ENCODE data around the gene CTNNAL1.

The CTNNAL1 gene

GRCh38 chr9:109010746-109011145, 2.6 kb downstream of the CTNNAL1 start:
- no peaks in the 10 kb centered on the region for H4K20me1 ChIP-seq (ENCODE audit: insufficient read depth)
- H3K4me3 ChIP-seq (IDR thresholded peaks at IDR 0.05; ENCODE audit: insufficient read depth, low read depth, low read length), result no peak overlapping the region
- no peaks in the 10 kb centered on the region for H3K27me3 ChIP-seq (ENCODE audit: insufficient read depth, low read depth)
- no peak overlapping the region for H3K9ac ChIP-seq
- peaks cover 33% of the 10 kb centered on the region for H3K4me1 ChIP-seq (ENCODE audit: low read depth, poor library complexity, severe bottlenecking)
- peaks cover 29% of the 10 kb centered on the region; the same call in 1 of the 2 replicates for H3K79me2 ChIP-seq (ENCODE audit: insufficient read depth, low read depth)
- H3K27ac ChIP-seq, result no peak overlapping the region; the same call in 1 of the 2 replicates
- no peak overlapping the region for H2AFZ ChIP-seq (ENCODE audit: low read depth)
- no peak for TF ChIP-seq CTCF (conservative IDR thresholded peaks at IDR 0.05; ENCODE audit: low read depth, low read length)
- H3K4me2 ChIP-seq, result peak overlapping the region; percentile 75
- no peaks in the 10 kb centered on the region for H3K36me3 ChIP-seq (ENCODE audit: insufficient read depth)

GRCh38 chr9:109005678-109006077, 7.6 kb downstream of the CTNNAL1 start:
- Histone ChIP-seq H3K4me2 (no peak overlapping the region), H2AFZ (ENCODE audit: low read depth) (no peak overlapping the region), H3K4me3 (IDR thresholded peaks at IDR 0.05; ENCODE audit: insufficient read depth, low read depth, low read length) (no peak overlapping the region), H3K27ac (no peak overlapping the region), H3K36me3 (ENCODE audit: insufficient read depth) (no peaks in the 10 kb centered on the region), H4K20me1 (ENCODE audit: insufficient read depth) (no peaks in the 10 kb centered on the region), H3K27me3 (ENCODE audit: insufficient read depth, low read depth) (no peaks in the 10 kb centered on the region), H3K4me1 (ENCODE audit: low read depth, poor library complexity, severe bottlenecking) (peaks cover 15% of the 10 kb centered on the region), H3K79me2 (ENCODE audit: insufficient read depth, low read depth) (peaks cover 15% of the 10 kb centered on the region; the same call in 1 of the 2 replicates), H3K9ac (no peak overlapping the region)
- TF ChIP-seq CTCF (conservative IDR thresholded peaks at IDR 0.05; ENCODE audit: low read depth, low read length), result no peak

- TF ChIP-seq CTCF (conservative IDR thresholded peaks at IDR 0.05; ENCODE audit: low read depth, low read length), result no peak
- no peaks in the 10 kb centered on the region for H3K27me3 ChIP-seq (ENCODE audit: insufficient read depth, low read depth)
- H3K4me2 ChIP-seq, result no peak overlapping the region
- no peak overlapping the region for H3K4me3 ChIP-seq (IDR thresholded peaks at IDR 0.05; ENCODE audit: insufficient read depth, low read depth, low read length)
- no peaks in the 10 kb centered on the region for H3K36me3 ChIP-seq (ENCODE audit: insufficient read depth)
- no peak overlapping the region for H2AFZ ChIP-seq (ENCODE audit: low read depth)
- H3K9ac ChIP-seq, result no peak overlapping the region
- no peaks in the 10 kb centered on the region for H3K4me1 ChIP-seq (ENCODE audit: low read depth, poor library complexity, severe bottlenecking)
- no peaks in the 10 kb centered on the region for H4K20me1 ChIP-seq (ENCODE audit: insufficient read depth)
- H3K27ac ChIP-seq, result no peak overlapping the region
- H3K79me2 ChIP-seq (ENCODE audit: insufficient read depth, low read depth), result no peaks in the 10 kb centered on the region; the same call in 1 of the 2 replicates
These were observed 10.2 kb downstream of the CTNNAL1 start for GRCh38 chr9:109003116-109003515.

- H3K79me2 ChIP-seq (ENCODE audit: insufficient read depth, low read depth), result no peaks in the 10 kb centered on the region; the same call in 1 of the 2 replicates
- no peaks in the 10 kb centered on the region for H3K4me1 ChIP-seq (ENCODE audit: low read depth, poor library complexity, severe bottlenecking)
- H3K27ac ChIP-seq, result no peak overlapping the region
- H3K9ac ChIP-seq, result no peak overlapping the region
- no peaks in the 10 kb centered on the region for H4K20me1 ChIP-seq (ENCODE audit: insufficient read depth)
- H3K36me3 ChIP-seq (ENCODE audit: insufficient read depth), result no peaks in the 10 kb centered on the region
- no peak for TF ChIP-seq CTCF (conservative IDR thresholded peaks at IDR 0.05; ENCODE audit: low read depth, low read length)
- H2AFZ ChIP-seq (ENCODE audit: low read depth), result no peak overlapping the region
- H3K4me2 ChIP-seq, result no peak overlapping the region
- no peaks in the 10 kb centered on the region for H3K27me3 ChIP-seq (ENCODE audit: insufficient read depth, low read depth)
- no peak overlapping the region for H3K4me3 ChIP-seq (IDR thresholded peaks at IDR 0.05; ENCODE audit: insufficient read depth, low read depth, low read length)
These were observed 11.2 kb downstream of the CTNNAL1 start for GRCh38 chr9:109002141-109002540.

Data from KMS-11 (cell line).